HCT116 (cell line): ENCODE results near the gene CC2D2B. TPM values are rescaled to one million over a fixed set of nuclear protein-coding genes. Genes with fewer than 3 reads are reported as not detected.

ENCODE experiments used
- ATAC-seq: fragments of 200-7000 bp; cut with Tn5 transposase; 2 replicates; pipeline ENCODE4 v1.9.1; 2020; ENCODE audit warnings: mild to moderate bottlenecking, moderate library complexity
- BruUV-seq: library from RNA; stranded (reverse); fragments of 400-500 nt; replicated peaks from 2 replicates; lab custom pipeline; 2021; lab: Mats Ljungman, UMichigan
- CTCF ChIA-PET: fragments of 300-600 bp; sonication (Branson Sonifier 250); formaldehyde crosslinking; loops from one replicate; lab custom pipeline; 2021; ENCODE audit warnings: antibody characterized with exemption; lab: Charles Lee
- POLR2A ChIA-PET: fragments of 300-600, 350-600 bp; sonication (Branson Sonifier 250); formaldehyde crosslinking; loops from one replicate; lab custom pipeline; 2021; ENCODE audit warnings: antibody characterized with exemption; lab: Charles Lee
- RAD21 ChIA-PET, 2 experiments: fragments of 300-600 bp; sonication (Branson Sonifier 250); formaldehyde crosslinking; loops; one replicate each; lab custom pipeline; 2023; ENCODE audit warnings: low total read pairs in 2 of 2; ENCODE audit not compliant: uncharacterized antibody in 2 of 2, unreplicated experiment in 2 of 2, low non-redundant PET in 1 of 2; lab: Charles Lee
- DNase-seq: peaks from one replicate; pipeline ENCODE4 v3.0.0-alpha.2; 2010; ENCODE audit warnings: low read depth, low spot score
- H2AFZ ChIP-seq: fragments of 200-600 bp; shearing (Covaris generic), sonication (generic); 2 replicates; pipeline ENCODE4 v1.6.1; 2017; ENCODE audit warnings: low read depth, mixed run types, mixed read lengths, antibody characterized with exemption, low read length; ENCODE audit not compliant: poor library complexity, severe bottlenecking
- H3K27ac ChIP-seq: 2 replicates; pipeline ENCODE4 v1.5.1; 2012; ENCODE audit warnings: low read depth, low read length
- H3K27me3 ChIP-seq: fragments of 200-600 bp; sonication (generic); 2 replicates; pipeline ENCODE4 v1.6.1; 2016; ENCODE audit warnings: mixed run types, low read length, mixed read lengths; ENCODE audit not compliant: insufficient read depth
- H3K36me3 ChIP-seq, 2 experiments: fragments of 200-500 bp in 1 of 2; fragments of 200-600 bp in 1 of 2; sonication (Bioruptor generic) in 1 of 2; sonication (generic) in 1 of 2; 2 replicates each; pipeline versions ENCODE4 v1.5.1 to v1.6.1; 2014 to 2016; ENCODE audit warnings: low read length in 2 of 2, inconsistent platforms in 1 of 2, mixed read lengths in 1 of 2, mixed run types in 1 of 2; ENCODE audit not compliant: insufficient read depth in 2 of 2, control insufficient read depth in 1 of 2
- H3K4me1 ChIP-seq, 2 experiments: fragments of 200-600 bp in 1 of 2; sonication (generic) in 1 of 2; 2 replicates each; pipeline versions ENCODE4 v1.5.1 to v1.6.1; 2012 to 2017; ENCODE audit warnings: low read length in 2 of 2, inconsistent platforms in 1 of 2, mild to moderate bottlenecking in 1 of 2, mixed read lengths in 1 of 2, mixed run types in 1 of 2, moderate library complexity in 1 of 2; ENCODE audit not compliant: insufficient read depth in 2 of 2, control insufficient read depth in 1 of 2
- H3K4me2 ChIP-seq: fragments of 200-600 bp; sonication (generic); 2 replicates; pipeline ENCODE4 v1.6.1; 2017; ENCODE audit warnings: mixed run types, low read length, mixed read lengths
- H3K4me3 ChIP-seq, 2 experiments: fragments of 200-600 bp in 1 of 2; sonication (generic) in 1 of 2; replicated peaks in 1 of 2; 2 replicates each; pipeline ENCODE4 v1.5.1; 2011 to 2016; ENCODE audit warnings: low read length in 2 of 2, control low read depth in 1 of 2, low read depth in 1 of 2, mild to moderate bottlenecking in 1 of 2, mixed read lengths in 1 of 2, mixed run types in 1 of 2
- H3K79me2 ChIP-seq: fragments of 200-600 bp; sonication (generic); 2 replicates; pipeline ENCODE4 v1.6.1; 2017; ENCODE audit warnings: mild to moderate bottlenecking, mixed run types, low read length, moderate library complexity, mixed read lengths; ENCODE audit not compliant: insufficient read depth
- H3K9ac ChIP-seq: fragments of 200-600 bp; sonication (generic); 2 replicates; pipeline ENCODE4 v1.6.1; 2016; ENCODE audit warnings: low read length, mixed read lengths
- H3K9me2 ChIP-seq: fragments of 200-600 bp; sonication (generic), shearing (Covaris generic); 2 replicates; pipeline ENCODE4 v1.6.1; 2017; ENCODE audit warnings: mixed run types, mild to moderate bottlenecking, moderate library complexity; ENCODE audit not compliant: insufficient read depth
- H3K9me3 ChIP-seq, 2 experiments: fragments of 200-500 bp in 1 of 2; fragments of 200-600 bp in 1 of 2; sonication (Bioruptor generic) in 1 of 2; sonication (generic) in 1 of 2; 2 replicates each; pipeline ENCODE4 v1.6.1; 2014 to 2017; ENCODE audit warnings: low read length in 2 of 2, mixed read lengths in 2 of 2, inconsistent platforms in 1 of 2, low read depth in 1 of 2, mild to moderate bottlenecking in 1 of 2, mixed run types in 1 of 2, moderate library complexity in 1 of 2; ENCODE audit not compliant: control insufficient read depth in 1 of 2, insufficient read depth in 1 of 2
- H4K20me1 ChIP-seq: fragments of 200-600 bp; sonication (generic), shearing (Covaris generic); 2 replicates; pipeline ENCODE4 v1.6.1; 2017; ENCODE audit warnings: mixed run types, mild to moderate bottlenecking, moderate library complexity; ENCODE audit not compliant: insufficient read depth
- ATF3 ChIP-seq: IDR thresholded peaks from 2 replicates; pipeline ENCODE4 v1.6.1; 2012
- CBX3 ChIP-seq: IDR thresholded peaks from 2 replicates; pipeline ENCODE4 v1.6.1; 2012; ENCODE audit warnings: low read depth
- CEBPB ChIP-seq: IDR thresholded peaks from 2 replicates; pipeline ENCODE4 v1.6.1; 2012; ENCODE audit warnings: low read depth
- CTCF ChIP-seq, 3 experiments: fragments of 200-600 bp in 1 of 3; sonication (generic) in 1 of 3; IDR thresholded peaks in 2 of 3; conservative IDR thresholded peaks in 1 of 3; 2 replicates each; pipeline ENCODE4 v1.5.1; 2012 to 2017; ENCODE audit warnings: low read depth in 2 of 3, low read length in 2 of 3, antibody characterized with exemption in 1 of 3, borderline replicate concordance in 1 of 3, control low read depth in 1 of 3, mild to moderate bottlenecking in 1 of 3, mixed read lengths in 1 of 3, mixed run types in 1 of 3, moderate library complexity in 1 of 3; ENCODE audit not compliant: insufficient read depth in 1 of 3
- EGR1 ChIP-seq: IDR thresholded peaks from 2 replicates; pipeline ENCODE4 v1.6.1; 2012; ENCODE audit warnings: low read depth
- ELF1 ChIP-seq: IDR thresholded peaks from 2 replicates; pipeline ENCODE4 v1.6.1; 2012; ENCODE audit warnings: low read depth, borderline replicate concordance
- EZH2 ChIP-seq: fragments of 200-600 bp; sonication (generic); IDR thresholded peaks from 2 replicates; pipeline ENCODE4 v1.6.1; 2017; ENCODE audit warnings: antibody characterized with exemption, mixed run types
- JUND ChIP-seq: IDR thresholded peaks from 2 replicates; pipeline ENCODE4 v1.6.1; 2012
- REST ChIP-seq: IDR thresholded peaks from 2 replicates; pipeline ENCODE4 v1.6.1; 2012; ENCODE audit warnings: low read depth
- SRF ChIP-seq: IDR thresholded peaks from 2 replicates; pipeline ENCODE4 v1.6.1; 2012; ENCODE audit warnings: low read depth
- TCF7L2 ChIP-seq: IDR thresholded peaks from 2 replicates; pipeline ENCODE4 v1.7.0; 2011; ENCODE audit warnings: borderline replicate concordance, inconsistent platforms; ENCODE audit not compliant: insufficient read depth, insufficient read length; ENCODE audit errors: extremely low read depth
- ZBTB33 ChIP-seq: IDR thresholded peaks from 2 replicates; pipeline ENCODE4 v1.6.1; 2011; ENCODE audit warnings: mild to moderate bottlenecking, low read length, moderate library complexity; ENCODE audit not compliant: insufficient replicate concordance; ENCODE audit errors: extremely low read depth
- ZFX ChIP-seq: fragments of 450-650 bp; IDR thresholded peaks from 2 replicates; pipeline ENCODE4 v1.6.1; 2017
- ZNF274 ChIP-seq: fragments of 200-500 bp; sonication (Bioruptor generic); IDR thresholded peaks from 2 replicates; pipeline ENCODE4 v1.6.1; 2014; ENCODE audit warnings: mild to moderate bottlenecking, low read depth, low read length, inconsistent platforms
- intact Hi-C: fragments of 100-400 bp; cut with micrococcal nuclease; formaldehyde crosslinking; loops from 2 replicates; pipeline ENCODE4 v1.10.0; 2022
- total RNA-seq: library from RNA; stranded (reverse); gene quantifications from one replicate; pipeline ENCODE4 v1.2.1, GENCODE V29; 2021; ENCODE audit not compliant: unreplicated experiment

Gene CC2D2B
- total RNA-seq, 1 experiment from 2014 or later = 0.20 TPM

- no peak for ATAC-seq
- Histone ChIP-seq H4K20me1 (no peaks in the 10 kb centered on the region), H2AFZ (no peak overlapping the region), H3K27ac (no peak overlapping the region), H3K4me2 (no peak overlapping the region), H3K9ac (no peak overlapping the region), H3K9me3 (no peaks in the 10 kb centered on the region), H3K79me2 (no peaks in the 10 kb centered on the region), H3K4me1 (no peaks in the 10 kb centered on the region), H3K27me3 (no peaks in the 10 kb centered on the region), H3K4me3 (no peak overlapping the region), H3K36me3 (no peaks in the 10 kb centered on the region), H3K9me2 (no peaks in the 10 kb centered on the region)
- no TSS peak for BruUV-seq
- RAD21 ChIA-PET = no interaction called here
- DNase-seq = no peak
- intact Hi-C loops = no loop called here
- CTCF ChIA-PET = interaction anchor here (1.2 kb wide), 1 partner anchor 196 kb away, joined by 4 read pairs; the partner anchor contains the start of gene TCTN3
- no peak for TF ChIP-seq EGR1
- TF ChIP-seq ZNF274 = no peak
- no peak for TF ChIP-seq SRF
- TF ChIP-seq EZH2 = no peak
- TF ChIP-seq CEBPB = no peak
- no peak for TF ChIP-seq CBX3
- no peak for TF ChIP-seq TCF7L2
- no peak for TF ChIP-seq ELF1
- no peak for TF ChIP-seq JUND
- no peak for TF ChIP-seq ZBTB33
- no peak for TF ChIP-seq ATF3
- TF ChIP-seq REST = no peak
- TF ChIP-seq CTCF (IDR thresholded peaks at IDR 0.05 in 2 of 3, conservative IDR thresholded peaks at IDR 0.05 in 1 of 3; ENCODE audit: borderline replicate concordance in 1 of 3, insufficient read depth in 1 of 3, low read depth in 2 of 3, low read length in 2 of 3) = no peak
- TF ChIP-seq ZFX = no peak
- POLR2A ChIA-PET = no interaction called here
These were observed 17.9 kb upstream of the CC2D2B start for GRCh38 chr10:95889830-95890229.
